ENCODE results near the gene CDT1. TPM values are rescaled to one million over a fixed set of nuclear protein-coding genes. Genes with fewer than 3 reads are reported as not detected.
A peak's percentile ranks its signal among the peaks of the same experiment; 100 is the strongest.

CDT1 gene
- total RNA-seq, 1 donor from 2014 or later, result 12.2 TPM

DNA sequence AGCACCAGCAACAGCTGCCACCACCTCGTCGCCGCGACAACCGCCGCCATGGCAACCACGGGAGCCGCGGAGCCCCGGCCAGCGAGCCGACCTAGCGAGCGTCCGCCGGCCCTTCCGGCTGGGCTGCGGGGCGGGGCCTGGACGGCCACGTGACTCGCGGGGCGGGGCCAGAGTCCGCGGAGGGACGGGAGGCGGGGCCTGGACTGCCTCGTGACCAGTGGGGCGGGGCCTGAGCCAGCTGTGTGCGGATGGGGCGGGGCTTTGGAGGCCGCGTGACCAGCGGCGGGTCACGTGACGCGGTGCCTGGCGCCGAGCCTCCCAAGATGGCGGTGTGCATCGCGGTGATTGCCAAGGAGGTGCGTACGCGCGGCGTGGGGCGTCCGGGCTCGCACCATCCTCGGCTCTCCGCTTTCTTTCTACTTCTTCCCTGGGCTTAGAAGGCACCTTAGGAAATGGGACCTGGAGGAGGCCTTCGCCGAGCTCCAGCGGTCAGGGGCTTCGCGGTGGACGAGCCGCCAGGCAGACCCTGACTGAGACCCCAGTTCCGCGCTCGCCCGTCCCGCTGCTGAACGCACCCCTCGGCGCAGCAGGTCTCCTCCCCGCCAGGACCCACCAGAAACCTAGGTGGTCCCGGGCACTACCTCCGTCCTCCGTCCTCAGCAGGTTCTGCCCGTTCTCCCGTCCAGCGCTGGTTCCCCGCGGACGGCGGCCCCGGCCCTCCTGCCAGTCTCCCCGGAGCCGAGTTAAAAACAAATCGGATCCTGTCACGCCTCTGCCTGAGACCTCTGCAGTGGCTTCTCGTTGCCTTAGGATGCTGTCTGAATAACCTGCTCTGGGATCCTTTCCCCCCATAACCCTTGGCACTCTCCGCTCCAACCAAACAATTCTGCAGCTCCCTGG, 53.5 kb downstream of the CDT1 start, which contains the start of the genes GALNS and TRAPPC2L:
Gene GALNS (minus strand): TSS at position 120 of the 900 bp plus-strand sequence. CDS start 70 bp downstream, at position 50.
Gene TRAPPC2L (plus strand): TSS at position 300 of the 900 bp plus-strand sequence. CDS start 24 bp downstream, at position 324.
- peak; percentile 99 for DNase-seq

DNA sequence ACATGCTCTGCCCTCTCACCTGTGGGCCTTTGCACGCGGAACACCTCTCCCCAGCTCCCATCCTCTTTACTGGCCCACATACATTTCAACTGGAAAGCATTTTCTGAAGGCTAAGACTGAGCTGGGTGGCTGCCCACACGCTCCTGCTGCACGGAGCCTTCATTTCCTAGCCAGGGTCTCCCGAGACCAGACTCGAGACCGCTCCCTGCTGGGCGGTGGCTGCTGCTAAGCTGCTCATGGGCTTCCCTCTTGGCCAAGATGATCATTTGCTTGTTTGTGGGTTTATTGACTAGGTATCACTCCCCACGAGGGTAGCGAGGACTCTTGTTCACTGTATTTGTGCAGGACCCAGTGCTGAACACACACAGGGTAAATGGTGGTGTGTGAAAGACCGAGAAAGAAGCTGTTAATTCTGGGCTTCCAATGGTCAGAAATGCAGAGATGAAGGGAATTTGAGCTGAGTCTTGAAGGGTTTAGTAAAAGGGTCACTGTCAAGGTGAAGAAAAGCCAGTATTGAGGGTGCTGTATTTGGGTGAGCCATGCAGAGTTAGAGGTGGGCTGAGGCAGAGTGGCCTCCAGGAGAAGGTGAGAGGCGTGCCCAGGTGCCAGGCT, 54.2 kb downstream of the CDT1 start:
- DNase-seq, result peak; percentile 71

Other genes starting within 250 kb of the CDT1 start
- 15.2 TPM for gene ZC3H18, start 233.4 kb upstream of the CDT1 start, total RNA-seq
- not detected for gene IL17C, start 165.2 kb upstream of the CDT1 start, total RNA-seq
- gene CYBA, start 152.7 kb upstream of the CDT1 start, total RNA-seq, result 44.0 TPM
- 29.2 TPM for gene MVD, start 140.7 kb upstream of the CDT1 start, total RNA-seq
- gene SNAI3, start 117.3 kb upstream of the CDT1 start, total RNA-seq, result 6.5 TPM
- gene RNF166, start 97.4 kb upstream of the CDT1 start, total RNA-seq, result 20.0 TPM
- gene CTU2, start 97.3 kb upstream of the CDT1 start, total RNA-seq, result 11.2 TPM
- gene PIEZO1, start 18.6 kb upstream of the CDT1 start, total RNA-seq, result 92.7 TPM
- 33.7 TPM for gene APRT, start 8.1 kb downstream of the CDT1 start, total RNA-seq
- 18.4 TPM for gene GALNS, start 53.2 kb downstream of the CDT1 start, total RNA-seq
- gene TRAPPC2L, start 53.3 kb downstream of the CDT1 start, total RNA-seq, result 17.1 TPM
- not detected for gene PABPN1L, start 62.9 kb downstream of the CDT1 start, total RNA-seq
- 3.6 TPM for gene CBFA2T3, start 173.4 kb downstream of the CDT1 start, total RNA-seq

All from tongue (tissue), 2 donors.